Measurements from ENCODE around the gene THSD4. TPM values are rescaled to one million over a fixed set of nuclear protein-coding genes. Genes with fewer than 3 reads are reported as not detected.

Gene THSD4
- polyA plus RNA-seq, 2 of the 4 experiments (the other 2 are of a cell fraction) = 15.8 to 40.7 TPM

DNA sequence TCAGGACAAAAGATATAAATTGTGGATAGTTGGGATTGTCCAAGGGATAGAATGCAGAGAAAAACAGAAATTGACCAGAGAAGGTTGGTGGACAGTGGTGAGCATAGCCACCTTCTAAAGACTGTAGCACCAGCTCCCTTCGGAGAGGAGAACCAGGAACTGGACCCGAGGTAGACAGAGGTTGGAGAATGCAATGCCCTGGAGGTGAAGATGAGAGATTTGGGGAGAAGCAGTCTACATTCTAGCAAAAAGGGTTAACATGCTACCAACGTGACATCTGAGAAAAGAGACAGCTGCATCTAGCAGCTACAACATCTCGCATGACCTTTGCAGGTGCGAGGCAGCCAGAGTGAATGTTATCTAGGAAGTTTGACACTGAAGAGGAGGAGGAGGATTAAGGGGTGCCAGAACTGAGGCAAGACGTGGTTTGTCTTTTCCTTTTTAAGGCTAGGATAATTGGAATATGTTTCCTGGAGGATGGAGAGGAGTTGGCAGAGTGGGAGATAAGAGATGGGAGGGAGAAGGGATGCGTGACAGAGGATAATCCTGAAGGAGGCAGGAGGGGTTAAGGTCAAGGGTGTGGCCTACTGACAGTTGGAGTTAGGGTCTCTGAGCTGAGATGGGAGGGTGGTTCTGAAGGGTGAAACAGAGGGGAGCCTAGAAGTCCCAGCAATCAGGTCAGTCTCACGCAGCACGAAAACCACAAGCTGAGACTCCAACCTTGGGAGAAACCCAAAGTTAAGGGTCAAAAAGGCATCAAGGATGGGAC lies 591.4 kb downstream of the THSD4 start:
- WGBS (ENCODE audit: missing lambda C conversion rate) = 92% methylated on average over 9 of the region's 9 CpGs
- CTCF ChIA-PET = interaction anchor here (0.6 to 1.7 kb wide), 8 partner anchors 23 to 832 kb away, joined by 3 to 9 read pairs (median 4); no protein-coding TSS in a partner anchor
- Histone ChIP-seq H3K9me3 (no peaks in the 10 kb centered on the region), H3K4me3 (no peak overlapping the region), H3K4me1 (peaks cover 4% of the 10 kb centered on the region; the same call in 1 of the 3 replicates), H3K27ac (no peak overlapping the region), H3K4me2 (no peak overlapping the region)
- DNase-seq (ENCODE audit: low read depth in 1 of 2, low spot score in 1 of 2) = no peak
- ATAC-seq = no peak
- FAIRE-seq = no peak
- POLR2A ChIA-PET = no interaction called here
- TF ChIP-seq, protein P1, sequence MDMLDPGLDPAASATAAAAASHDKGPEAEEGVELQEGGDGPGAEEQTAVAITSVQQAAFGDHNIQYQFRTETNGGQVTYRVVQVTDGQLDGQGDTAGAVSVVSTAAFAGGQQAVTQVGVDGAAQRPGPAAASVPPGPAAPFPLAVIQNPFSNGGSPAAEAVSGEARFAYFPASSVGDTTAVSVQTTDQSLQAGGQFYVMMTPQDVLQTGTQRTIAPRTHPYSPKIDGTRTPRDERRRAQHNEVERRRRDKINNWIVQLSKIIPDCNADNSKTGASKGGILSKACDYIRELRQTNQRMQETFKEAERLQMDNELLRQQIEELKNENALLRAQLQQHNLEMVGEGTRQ (IDR thresholded peaks at IDR 0.05) = no peak
- TF ChIP-seq, protein P2, sequence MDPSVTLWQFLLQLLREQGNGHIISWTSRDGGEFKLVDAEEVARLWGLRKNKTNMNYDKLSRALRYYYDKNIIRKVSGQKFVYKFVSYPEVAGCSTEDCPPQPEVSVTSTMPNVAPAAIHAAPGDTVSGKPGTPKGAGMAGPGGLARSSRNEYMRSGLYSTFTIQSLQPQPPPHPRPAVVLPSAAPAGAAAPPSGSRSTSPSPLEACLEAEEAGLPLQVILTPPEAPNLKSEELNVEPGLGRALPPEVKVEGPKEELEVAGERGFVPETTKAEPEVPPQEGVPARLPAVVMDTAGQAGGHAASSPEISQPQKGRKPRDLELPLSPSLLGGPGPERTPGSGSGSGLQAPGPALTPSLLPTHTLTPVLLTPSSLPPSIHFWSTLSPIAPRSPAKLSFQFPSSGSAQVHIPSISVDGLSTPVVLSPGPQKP (IDR thresholded peaks at IDR 0.05; ENCODE audit: low read depth, low read length) = no peak
- TF ChIP-seq SREBF2 (IDR thresholded peaks at IDR 0.05) = no peak
- TF ChIP-seq, protein P3, sequence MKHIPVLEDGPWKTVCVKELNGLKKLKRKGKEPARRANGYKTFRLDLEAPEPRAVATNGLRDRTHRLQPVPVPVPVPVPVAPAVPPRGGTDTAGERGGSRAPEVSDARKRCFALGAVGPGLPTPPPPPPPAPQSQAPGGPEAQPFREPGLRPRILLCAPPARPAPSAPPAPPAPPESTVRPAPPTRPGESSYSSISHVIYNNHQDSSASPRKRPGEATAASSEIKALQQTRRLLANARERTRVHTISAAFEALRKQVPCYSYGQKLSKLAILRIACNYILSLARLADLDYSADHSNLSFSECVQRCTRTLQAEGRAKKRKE (CRISPR knock-in tag; IDR thresholded peaks at IDR 0.05; ENCODE audit: low read depth) = no peak
- no peak for TF ChIP-seq FOXS1 (CRISPR knock-in tag; IDR thresholded peaks at IDR 0.05)
- no peak for TF ChIP-seq ZSCAN20 (CRISPR knock-in tag; IDR thresholded peaks at IDR 0.05)
- TF ChIP-seq HOXA7 (CRISPR knock-in tag; IDR thresholded peaks at IDR 0.05) = no peak
- TF ChIP-seq EP300 (IDR thresholded peaks at IDR 0.05) = no peak
- TF ChIP-seq NPAS2 (CRISPR knock-in tag; IDR thresholded peaks at IDR 0.05; ENCODE audit: borderline replicate concordance) = no peak
- TF ChIP-seq, protein P4, sequence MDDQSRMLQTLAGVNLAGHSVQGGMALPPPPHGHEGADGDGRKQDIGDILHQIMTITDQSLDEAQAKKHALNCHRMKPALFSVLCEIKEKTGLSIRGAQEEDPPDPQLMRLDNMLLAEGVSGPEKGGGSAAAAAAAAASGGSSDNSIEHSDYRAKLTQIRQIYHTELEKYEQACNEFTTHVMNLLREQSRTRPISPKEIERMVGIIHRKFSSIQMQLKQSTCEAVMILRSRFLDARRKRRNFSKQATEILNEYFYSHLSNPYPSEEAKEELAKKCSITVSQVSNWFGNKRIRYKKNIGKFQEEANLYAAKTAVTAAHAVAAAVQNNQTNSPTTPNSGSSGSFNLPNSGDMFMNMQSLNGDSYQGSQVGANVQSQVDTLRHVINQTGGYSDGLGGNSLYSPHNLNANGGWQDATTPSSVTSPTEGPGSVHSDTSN (IDR thresholded peaks at IDR 0.05) = no peak
- no peak for TF ChIP-seq NFE2L2 (conservative IDR thresholded peaks at IDR 0.05; ENCODE audit: low read length)
- TF ChIP-seq CBX8 (IDR thresholded peaks at IDR 0.05) = no peak
- no peak for TF ChIP-seq JUNB (IDR thresholded peaks at IDR 0.05)
- no peak for TF ChIP-seq CHD2 (IDR thresholded peaks at IDR 0.05; ENCODE audit: low read length, partially characterized antibody)
- TF ChIP-seq, protein P5, sequence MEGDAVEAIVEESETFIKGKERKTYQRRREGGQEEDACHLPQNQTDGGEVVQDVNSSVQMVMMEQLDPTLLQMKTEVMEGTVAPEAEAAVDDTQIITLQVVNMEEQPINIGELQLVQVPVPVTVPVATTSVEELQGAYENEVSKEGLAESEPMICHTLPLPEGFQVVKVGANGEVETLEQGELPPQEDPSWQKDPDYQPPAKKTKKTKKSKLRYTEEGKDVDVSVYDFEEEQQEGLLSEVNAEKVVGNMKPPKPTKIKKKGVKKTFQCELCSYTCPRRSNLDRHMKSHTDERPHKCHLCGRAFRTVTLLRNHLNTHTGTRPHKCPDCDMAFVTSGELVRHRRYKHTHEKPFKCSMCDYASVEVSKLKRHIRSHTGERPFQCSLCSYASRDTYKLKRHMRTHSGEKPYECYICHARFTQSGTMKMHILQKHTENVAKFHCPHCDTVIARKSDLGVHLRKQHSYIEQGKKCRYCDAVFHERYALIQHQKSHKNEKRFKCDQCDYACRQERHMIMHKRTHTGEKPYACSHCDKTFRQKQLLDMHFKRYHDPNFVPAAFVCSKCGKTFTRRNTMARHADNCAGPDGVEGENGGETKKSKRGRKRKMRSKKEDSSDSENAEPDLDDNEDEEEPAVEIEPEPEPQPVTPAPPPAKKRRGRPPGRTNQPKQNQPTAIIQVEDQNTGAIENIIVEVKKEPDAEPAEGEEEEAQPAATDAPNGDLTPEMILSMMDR (IDR thresholded peaks at IDR 0.05) = no peak
- TF ChIP-seq GATA3 (IDR thresholded peaks at IDR 0.05; ENCODE audit: borderline replicate concordance) = no peak
- TF ChIP-seq MAZ (IDR thresholded peaks at IDR 0.05; ENCODE audit: borderline replicate concordance, low read depth, low read length) = no peak
- no peak for TF ChIP-seq RCOR1 (IDR thresholded peaks at IDR 0.05; ENCODE audit: low read depth, low read length)
- TF ChIP-seq ZFP36 (IDR thresholded peaks at IDR 0.05; ENCODE audit: borderline replicate concordance, partially characterized antibody) = no peak

Data from A549 (cell line).